A549 (cell line): ENCODE measurements around the gene LMO7.

Experiments
- ESRRA ChIP-seq: fragments of 150-350 bp; IDR thresholded peaks from 2 replicates; pipeline ENCODE4 v1.6.1; 2014; ENCODE audit warnings: mild to moderate bottlenecking, low read length, borderline replicate concordance
- KDM1A ChIP-seq: fragments of 200-600 bp; sonication (generic); IDR thresholded peaks from 2 replicates; pipeline ENCODE4 v1.6.1; 2016; ENCODE audit warnings: low read depth, mild to moderate bottlenecking
- PHF8 ChIP-seq: fragments of 200-600 bp; sonication (generic); IDR thresholded peaks from 2 replicates; pipeline ENCODE4 v1.6.1; 2016; ENCODE audit warnings: low read depth, mild to moderate bottlenecking, antibody characterized with exemption, moderate library complexity, borderline replicate concordance
- TF ChIP-seq, protein P1 (sequence below): fragments of >200 bp; sonication (Bioruptor Twin); formaldehyde crosslinking; IDR thresholded peaks from 3 replicates; pipeline ENCODE4 v1.5.1; 2016

DNA sequence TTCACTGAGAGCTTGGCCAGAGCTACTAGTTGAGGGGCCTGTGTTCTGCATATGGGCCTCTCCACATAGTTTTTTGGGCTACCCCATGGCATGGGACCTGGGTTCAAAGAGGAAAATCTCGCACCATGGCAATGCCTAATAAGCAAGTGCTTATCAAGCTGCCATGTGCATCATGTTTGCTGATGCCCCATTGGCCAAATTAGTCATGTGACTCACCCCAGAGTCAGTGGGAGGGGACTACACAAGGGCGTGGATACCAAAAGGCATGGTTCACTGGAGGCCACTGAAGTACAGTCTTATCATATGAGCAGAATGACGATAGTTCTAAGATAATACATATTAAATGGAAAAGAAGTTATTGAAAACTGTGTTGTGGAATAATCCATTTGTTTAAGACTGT lies 214.8 kb downstream of the LMO7 start:
- no peak for TF ChIP-seq PHF8
- TF ChIP-seq KDM1A: no peak
- TF ChIP-seq ESRRA: no peak
- TF ChIP-seq, protein P1, sequence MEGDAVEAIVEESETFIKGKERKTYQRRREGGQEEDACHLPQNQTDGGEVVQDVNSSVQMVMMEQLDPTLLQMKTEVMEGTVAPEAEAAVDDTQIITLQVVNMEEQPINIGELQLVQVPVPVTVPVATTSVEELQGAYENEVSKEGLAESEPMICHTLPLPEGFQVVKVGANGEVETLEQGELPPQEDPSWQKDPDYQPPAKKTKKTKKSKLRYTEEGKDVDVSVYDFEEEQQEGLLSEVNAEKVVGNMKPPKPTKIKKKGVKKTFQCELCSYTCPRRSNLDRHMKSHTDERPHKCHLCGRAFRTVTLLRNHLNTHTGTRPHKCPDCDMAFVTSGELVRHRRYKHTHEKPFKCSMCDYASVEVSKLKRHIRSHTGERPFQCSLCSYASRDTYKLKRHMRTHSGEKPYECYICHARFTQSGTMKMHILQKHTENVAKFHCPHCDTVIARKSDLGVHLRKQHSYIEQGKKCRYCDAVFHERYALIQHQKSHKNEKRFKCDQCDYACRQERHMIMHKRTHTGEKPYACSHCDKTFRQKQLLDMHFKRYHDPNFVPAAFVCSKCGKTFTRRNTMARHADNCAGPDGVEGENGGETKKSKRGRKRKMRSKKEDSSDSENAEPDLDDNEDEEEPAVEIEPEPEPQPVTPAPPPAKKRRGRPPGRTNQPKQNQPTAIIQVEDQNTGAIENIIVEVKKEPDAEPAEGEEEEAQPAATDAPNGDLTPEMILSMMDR: no peak
